Activated gamma-delta T cell treated with Interleukin-2 at 50 U/mL for 16 hours (primary cell): Measurements from ENCODE around the gene TTYH3.

ENCODE experiments used
- DNase-seq: peaks from one replicate; pipeline ENCODE4 v3.0.0-alpha.2; 2020

Gene TTYH3

GRCh38 chr7:2617325-2617905 is 14.4 kb upstream of the TTYH3 start:
- DNase-seq = no peak

- DNase-seq = no peak
These were observed 12.7 kb upstream of the TTYH3 start for GRCh38 chr7:2619116-2619515.

- DNase-seq = no peak
These were observed 10.5 kb upstream of the TTYH3 start for GRCh38 chr7:2621061-2621828.

GRCh38 chr7:2621948-2622640 is 9.7 kb upstream of the TTYH3 start:
- no peak for DNase-seq

GRCh38 chr7:2622869-2623697 is 8.7 kb upstream of the TTYH3 start:
- no peak for DNase-seq

- DNase-seq = no peak
These were observed 8.1 kb upstream of the TTYH3 start for GRCh38 chr7:2623698-2624014.

- no peak for DNase-seq
These were observed 7.4 kb upstream of the TTYH3 start for GRCh38 chr7:2624293-2624886.

- DNase-seq = no peak
These were observed 5.2 kb upstream of the TTYH3 start for GRCh38 chr7:2626498-2627117.

- DNase-seq = no peak
These were observed 4.3 kb upstream of the TTYH3 start for GRCh38 chr7:2627258-2628129.

- DNase-seq = no peak
These were observed 3.7 kb upstream of the TTYH3 start for GRCh38 chr7:2628130-2628482.

- no peak for DNase-seq
These were observed 2.9 kb upstream of the TTYH3 start for GRCh38 chr7:2628891-2629290.

GRCh38 chr7:2629746-2630681 is 1.8 kb upstream of the TTYH3 start:
- no peak for DNase-seq

GRCh38 chr7:2632733-2633537 is 1.1 kb downstream of the TTYH3 start:
- no peak for DNase-seq

- DNase-seq = peak; percentile 26
These were observed 1.9 kb downstream of the TTYH3 start for GRCh38 chr7:2633538-2634266.

GRCh38 chr7:2634267-2635145 is 2.7 kb downstream of the TTYH3 start:
- no peak for DNase-seq

- no peak for DNase-seq
These were observed 3.4 kb downstream of the TTYH3 start for GRCh38 chr7:2635148-2635668.
